ENCODE results near the gene ARRDC1.

DNA sequence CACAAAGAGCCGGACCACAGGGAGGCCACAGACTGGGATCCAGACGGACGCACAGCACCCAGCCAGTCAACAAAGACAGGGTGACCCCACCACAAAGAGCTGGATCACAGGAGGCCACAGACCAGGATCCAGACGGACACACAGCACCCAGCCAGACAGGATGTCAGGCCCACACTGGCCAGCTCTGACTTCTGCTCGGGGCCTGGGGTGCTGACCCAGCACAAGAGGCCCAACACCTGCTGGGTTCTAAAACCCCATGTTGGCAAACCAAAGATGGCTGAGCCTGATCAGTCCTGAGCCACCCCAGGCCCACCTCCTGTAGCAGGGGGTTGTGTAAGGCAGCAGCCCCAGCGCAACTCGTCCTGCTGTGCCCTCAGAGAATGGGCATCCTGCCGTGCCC is 21.5 kb upstream of the ARRDC1 start:
- TF ChIP-seq, protein P1, sequence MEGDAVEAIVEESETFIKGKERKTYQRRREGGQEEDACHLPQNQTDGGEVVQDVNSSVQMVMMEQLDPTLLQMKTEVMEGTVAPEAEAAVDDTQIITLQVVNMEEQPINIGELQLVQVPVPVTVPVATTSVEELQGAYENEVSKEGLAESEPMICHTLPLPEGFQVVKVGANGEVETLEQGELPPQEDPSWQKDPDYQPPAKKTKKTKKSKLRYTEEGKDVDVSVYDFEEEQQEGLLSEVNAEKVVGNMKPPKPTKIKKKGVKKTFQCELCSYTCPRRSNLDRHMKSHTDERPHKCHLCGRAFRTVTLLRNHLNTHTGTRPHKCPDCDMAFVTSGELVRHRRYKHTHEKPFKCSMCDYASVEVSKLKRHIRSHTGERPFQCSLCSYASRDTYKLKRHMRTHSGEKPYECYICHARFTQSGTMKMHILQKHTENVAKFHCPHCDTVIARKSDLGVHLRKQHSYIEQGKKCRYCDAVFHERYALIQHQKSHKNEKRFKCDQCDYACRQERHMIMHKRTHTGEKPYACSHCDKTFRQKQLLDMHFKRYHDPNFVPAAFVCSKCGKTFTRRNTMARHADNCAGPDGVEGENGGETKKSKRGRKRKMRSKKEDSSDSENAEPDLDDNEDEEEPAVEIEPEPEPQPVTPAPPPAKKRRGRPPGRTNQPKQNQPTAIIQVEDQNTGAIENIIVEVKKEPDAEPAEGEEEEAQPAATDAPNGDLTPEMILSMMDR (conservative IDR thresholded peaks at IDR 0.05; ENCODE audit: low read depth, low read length): no peak
- TF ChIP-seq EZH2 (IDR thresholded peaks at IDR 0.05; ENCODE audit: borderline replicate concordance, low read depth, low read length, poor library complexity, severe bottlenecking): no peak
